ENCODE results near the gene TOP2B.

Gene TOP2B

GRCh38 chr3:25665315-25666280 lies 891 bp upstream of the TOP2B start:
- H3K4me3 ChIP-seq (ENCODE audit: low read depth, low read length) = peak overlapping the region; percentile 67
- DNase-seq (ENCODE audit: low read depth) = peak; percentile 92
- TF ChIP-seq MYC (IDR thresholded peaks at IDR 0.05; ENCODE audit: low read depth, low read length) = peak; percentile 68; the same call in 1 of the 2 replicates
- TF ChIP-seq POLR2A (IDR thresholded peaks at IDR 0.05; ENCODE audit: extremely low read depth, insufficient read length) = no peak
- peak; percentile 55; the same call in 1 of the 2 replicates for TF ChIP-seq MAX (IDR thresholded peaks at IDR 0.05; ENCODE audit: low read depth, low read length)

- H3K4me3 ChIP-seq (ENCODE audit: low read depth, low read length) = peak overlapping the region; percentile 84
- TF ChIP-seq POLR2A (IDR thresholded peaks at IDR 0.05; ENCODE audit: extremely low read depth, insufficient read length) = no peak
- TF ChIP-seq MYC (IDR thresholded peaks at IDR 0.05; ENCODE audit: low read depth, low read length) = 0 out of 2 replicates have a peak, but pooled peaks have one; percentile 5
- peak; percentile 75 for DNase-seq (ENCODE audit: low read depth)
These were observed 567 bp downstream of the TOP2B start for GRCh38 chr3:25663869-25664811.

GRCh38 chr3:25663347-25663868 lies 1.3 kb downstream of the TOP2B start:
- TF ChIP-seq MYC (IDR thresholded peaks at IDR 0.05; ENCODE audit: low read depth, low read length) = no peak
- no peak for TF ChIP-seq CTCF (IDR thresholded peaks at IDR 0.05; ENCODE audit: low read depth, low read length)
- TF ChIP-seq MAX (IDR thresholded peaks at IDR 0.05; ENCODE audit: low read depth, low read length) = no peak
- no peak for TF ChIP-seq POLR2A (IDR thresholded peaks at IDR 0.05; ENCODE audit: extremely low read depth, insufficient read length)
- peak; percentile 53 for DNase-seq (ENCODE audit: low read depth)
- peak overlapping the region; percentile 84 for H3K4me3 ChIP-seq (ENCODE audit: low read depth, low read length)

GRCh38 chr3:25662736-25663320 lies 1.9 kb downstream of the TOP2B start:
- no peak for DNase-seq (ENCODE audit: low read depth)
- no peak for TF ChIP-seq CTCF (IDR thresholded peaks at IDR 0.05; ENCODE audit: low read depth, low read length)
- no peak for TF ChIP-seq POLR2A (IDR thresholded peaks at IDR 0.05; ENCODE audit: extremely low read depth, insufficient read length)
- no peak for TF ChIP-seq MAX (IDR thresholded peaks at IDR 0.05; ENCODE audit: low read depth, low read length)
- TF ChIP-seq MYC (IDR thresholded peaks at IDR 0.05; ENCODE audit: low read depth, low read length) = no peak
- peak overlapping the region; percentile 84 for H3K4me3 ChIP-seq (ENCODE audit: low read depth, low read length)

- TF ChIP-seq MAX (IDR thresholded peaks at IDR 0.05; ENCODE audit: low read depth, low read length) (peak; percentile 45), POLR2A (IDR thresholded peaks at IDR 0.05; ENCODE audit: extremely low read depth, insufficient read length) (no peak)
- peak overlapping the region; percentile 84 for H3K4me3 ChIP-seq (ENCODE audit: low read depth, low read length)
- peak; percentile 12 for DNase-seq (ENCODE audit: low read depth)
These were observed 2.8 kb downstream of the TOP2B start for GRCh38 chr3:25661694-25662437.

- no peak for DNase-seq (ENCODE audit: low read depth)
- TF ChIP-seq MAX (IDR thresholded peaks at IDR 0.05; ENCODE audit: low read depth, low read length) (no peak), MYC (IDR thresholded peaks at IDR 0.05; ENCODE audit: low read depth, low read length) (no peak), POLR2A (IDR thresholded peaks at IDR 0.05; ENCODE audit: extremely low read depth, insufficient read length) (no peak), CTCF (IDR thresholded peaks at IDR 0.05; ENCODE audit: low read depth, low read length) (no peak)
- H3K4me3 ChIP-seq (ENCODE audit: low read depth, low read length) = peak overlapping the region; percentile 27
These were observed 5.9 kb downstream of the TOP2B start for GRCh38 chr3:25658836-25659235.

Data from NB4 (cell line).